Immature natural killer cell (primary cell): ENCODE results near the gene FTCD. TPM values are rescaled to one million over a fixed set of nuclear protein-coding genes. Genes with fewer than 3 reads are reported as not detected.
"Not testable (repeated sequence)": the region's sequence is repeated elsewhere in the genome, so short reads cannot be mapped to it uniquely, and the experiment has no call there.

ENCODE experiments used
- DNase-seq, 3 donors: peaks; one replicate each; pipeline ENCODE4 v3.0.0; 2022; ENCODE audit warnings: mixed read lengths in 1 of 3
- H3K27ac Mint-ChIP-seq, 6 donors: one replicate each; pipeline ENCODE4 v1.8.0; 2020; ENCODE audit warnings: mixed read lengths in 6 of 6, mild to moderate bottlenecking in 5 of 6, inconsistent platforms in 4 of 6, moderate library complexity in 3 of 6
- H3K27me3 Mint-ChIP-seq, 3 donors: one replicate each; pipeline ENCODE4 v1.8.0; 2020 to 2021; ENCODE audit warnings: low read depth in 3 of 3, mild to moderate bottlenecking in 3 of 3, mixed read lengths in 3 of 3, moderate library complexity in 3 of 3, inconsistent platforms in 1 of 3
- H3K36me3 Mint-ChIP-seq, 3 donors: one replicate each; pipeline ENCODE4 v1.8.0; 2020; ENCODE audit warnings: mixed read lengths in 3 of 3, inconsistent platforms in 2 of 3, mild to moderate bottlenecking in 2 of 3
- H3K4me1 Mint-ChIP-seq, 2 donors: one replicate each; pipeline ENCODE4 v1.8.0; 2020; ENCODE audit warnings: inconsistent platforms in 2 of 2, mild to moderate bottlenecking in 2 of 2, mixed read lengths in 2 of 2, moderate library complexity in 1 of 2
- H3K4me3 Mint-ChIP-seq, 5 donors: one replicate each; pipeline ENCODE4 v1.8.0; 2020; ENCODE audit warnings: mild to moderate bottlenecking in 5 of 5, mixed read lengths in 5 of 5, inconsistent platforms in 3 of 5, moderate library complexity in 3 of 5
- H3K9me3 Mint-ChIP-seq, 6 donors: one replicate each; pipeline ENCODE4 v1.8.0; 2020; ENCODE audit warnings: mild to moderate bottlenecking in 6 of 6, mixed read lengths in 6 of 6, inconsistent platforms in 4 of 6, moderate library complexity in 3 of 6
- polyA plus RNA-seq, 3 donors: library from polyadenylated mRNA; unstranded; fragments of 300-500 nt; fragmentation: Illumina TruSeq; gene quantifications; one replicate each; pipeline ENCODE4 v1.2.3, GENCODE V29; 2021

The FTCD gene
- polyA plus RNA-seq, 3 donors from 2014 or later: not detected

- not testable (repeated sequence) for DNase-seq, H3K9me3 Mint-ChIP-seq, H3K36me3 Mint-ChIP-seq, H3K27me3 Mint-ChIP-seq
- Mint-ChIP-seq H3K4me1 (peaks cover 10 to 12% of the 10 kb centered on the region in 2 donors), H3K4me3 (peak overlapping the region in 4 of 5 donors; percentile 21 to 59 (median 52)), H3K27ac (peak overlapping the region in 3 of 6 donors; percentile 24 to 60 (median 55))
Measured at GRCh38 chr21:46183337-46183909, 28.0 kb upstream of the FTCD start.

GRCh38 chr21:46182548-46183336 is 27.4 kb upstream of the FTCD start:
- Mint-ChIP-seq H3K27me3 (peaks cover 2 to 5% (median 5%) of the 10 kb centered on the region in 3 donors), H3K4me1 (peaks cover 10 to 12% of the 10 kb centered on the region in 2 donors), H3K27ac (peak overlapping the region in 3 of 6 donors; percentile 24 to 60 (median 55)), H3K36me3 (no peaks in the 10 kb centered on the region), H3K4me3 (peak overlapping the region in 4 of 5 donors; percentile 21 to 59 (median 52)), H3K9me3 (no peaks in the 10 kb centered on the region)
- DNase-seq: no peak

GRCh38 chr21:46181953-46182547 is 26.7 kb upstream of the FTCD start:
- Mint-ChIP-seq H3K27me3 (peaks cover 2 to 5% (median 5%) of the 10 kb centered on the region in 3 donors), H3K4me3 (no peak overlapping the region), H3K27ac (no peak overlapping the region), H3K4me1 (peaks cover 10 to 12% of the 10 kb centered on the region in 2 donors), H3K36me3 (no peaks in the 10 kb centered on the region), H3K9me3 (no peaks in the 10 kb centered on the region)
- DNase-seq: no peak

- Mint-ChIP-seq H3K36me3 (no peaks in the 10 kb centered on the region), H3K4me1 (peaks cover 10 to 12% of the 10 kb centered on the region in 2 donors), H3K27ac (no peak overlapping the region), H3K27me3 (peaks cover 2 to 8% (median 5%) of the 10 kb centered on the region in 3 donors), H3K4me3 (no peak overlapping the region), H3K9me3 (no peaks in the 10 kb centered on the region)
- DNase-seq: no peak
Measured at GRCh38 chr21:46181436-46181835, 26.1 kb upstream of the FTCD start.

- Mint-ChIP-seq H3K27me3 (peaks cover 5 to 10% (median 6%) of the 10 kb centered on the region in 3 donors), H3K9me3 (peaks cover 0 to 5% (median 2%) of the 10 kb centered on the region in 6 donors), H3K4me1 (peaks cover 10 to 12% of the 10 kb centered on the region in 2 donors), H3K27ac (no peak overlapping the region), H3K36me3 (peaks cover 0 to 4% (median 0%) of the 10 kb centered on the region in 3 donors), H3K4me3 (no peak overlapping the region)
- DNase-seq: no peak
Measured at GRCh38 chr21:46180778-46181391, 25.5 kb upstream of the FTCD start.

- Mint-ChIP-seq H3K27me3 (peaks cover 6 to 13% (median 10%) of the 10 kb centered on the region in 3 donors), H3K4me3 (no peak overlapping the region), H3K36me3 (peaks cover 0 to 10% (median 4%) of the 10 kb centered on the region in 3 donors), H3K9me3 (peaks cover 0 to 11% (median 7%) of the 10 kb centered on the region in 6 donors), H3K4me1 (peaks cover 7% of the 10 kb centered on the region in 2 donors), H3K27ac (peak overlapping the region in 3 of 6 donors; percentile 29 to 66 (median 50))
- no peak for DNase-seq
Measured at GRCh38 chr21:46180079-46180722, 24.8 kb upstream of the FTCD start.

GRCh38 chr21:46179708-46180078 is 24.3 kb upstream of the FTCD start:
- peaks cover 2 to 16% (median 12%) of the 10 kb centered on the region in 6 donors for H3K9me3 Mint-ChIP-seq
- H3K27me3 Mint-ChIP-seq: peaks cover 4 to 13% (median 9%) of the 10 kb centered on the region in 3 donors
- no peak overlapping the region for H3K4me3 Mint-ChIP-seq
- no peak overlapping the region for H3K27ac Mint-ChIP-seq
- H3K36me3 Mint-ChIP-seq: peaks cover 0 to 15% (median 9%) of the 10 kb centered on the region in 3 donors
- no peak for DNase-seq
- peaks cover 2 to 3% of the 10 kb centered on the region in 2 donors for H3K4me1 Mint-ChIP-seq

- Mint-ChIP-seq H3K36me3 (peaks cover 0 to 20% (median 15%) of the 10 kb centered on the region in 3 donors), H3K9me3 (peaks cover 2 to 23% (median 18%) of the 10 kb centered on the region in 6 donors), H3K4me3 (no peak overlapping the region)
Measured at GRCh38 chr21:46178961-46179360, 23.6 kb upstream of the FTCD start.

GRCh38 chr21:46176443-46177129 is 21.2 kb upstream of the FTCD start:
- H3K4me1 Mint-ChIP-seq, H3K4me3 Mint-ChIP-seq, H3K27ac Mint-ChIP-seq, DNase-seq: not testable (repeated sequence)
- peaks cover 0 to 20% (median 15%) of the 10 kb centered on the region in 3 donors for H3K36me3 Mint-ChIP-seq
- H3K27me3 Mint-ChIP-seq: peaks cover 8 to 11% (median 8%) of the 10 kb centered on the region in 3 donors
- H3K9me3 Mint-ChIP-seq: peaks cover 4 to 24% (median 20%) of the 10 kb centered on the region in 6 donors

More at GRCh38 chr21:46178961-46179360, 23.6 kb upstream of the FTCD start:
- Mint-ChIP-seq H3K27ac (no peak overlapping the region), H3K4me1 (no peaks in the 10 kb centered on the region), H3K27me3 (peaks cover 4 to 11% (median 8%) of the 10 kb centered on the region in 3 donors)
- no peak for DNase-seq

- H3K27ac Mint-ChIP-seq: no peak overlapping the region
- peaks cover 0 to 6% of the 10 kb centered on the region in 2 donors for H3K4me1 Mint-ChIP-seq
- H3K36me3 Mint-ChIP-seq: peaks cover 0 to 20% (median 15%) of the 10 kb centered on the region in 3 donors
- peaks cover 8 to 13% (median 8%) of the 10 kb centered on the region in 3 donors for H3K27me3 Mint-ChIP-seq
- no peak overlapping the region for H3K4me3 Mint-ChIP-seq
- DNase-seq: no peak
- peaks cover 4 to 24% (median 20%) of the 10 kb centered on the region in 6 donors for H3K9me3 Mint-ChIP-seq
Measured at GRCh38 chr21:46173573-46173972, 18.2 kb upstream of the FTCD start.

- no peak overlapping the region for H3K27ac Mint-ChIP-seq
- H3K4me1 Mint-ChIP-seq: peaks cover 0 to 6% of the 10 kb centered on the region in 2 donors
- peaks cover 0 to 20% (median 15%) of the 10 kb centered on the region in 3 donors for H3K36me3 Mint-ChIP-seq
- H3K27me3 Mint-ChIP-seq: peaks cover 8 to 13% (median 8%) of the 10 kb centered on the region in 3 donors
- no peak overlapping the region for H3K4me3 Mint-ChIP-seq
- no peak for DNase-seq
- H3K9me3 Mint-ChIP-seq: peaks cover 4 to 24% (median 20%) of the 10 kb centered on the region in 6 donors
Measured at GRCh38 chr21:46172863-46173528, 17.6 kb upstream of the FTCD start.
